Muscle of leg (tissue), 11 donors: ENCODE measurements around the gene FIG4. TPM values are rescaled to one million over a fixed set of nuclear protein-coding genes. Genes with fewer than 3 reads are reported as not detected.
A peak's percentile ranks its signal among the peaks of the same experiment; 100 is the strongest.
"Not testable (repeated sequence)": the region's sequence is repeated elsewhere in the genome, so short reads cannot be mapped to it uniquely, and the experiment has no call there.

Experiments used
- DNase-seq: peaks from one replicate; pipeline ENCODE4 v3.0.0; 2013
- H3K27ac ChIP-seq: one replicate; pipeline ENCODE4 v1.5.1; 2013; ENCODE audit warnings: mild to moderate bottlenecking, low read length, control low read depth
- H3K27me3 ChIP-seq: one replicate; pipeline ENCODE4 v1.6.1; 2013; ENCODE audit warnings: low read length; ENCODE audit not compliant: control insufficient read depth, insufficient read depth
- H3K36me3 ChIP-seq: one replicate; pipeline ENCODE4 v1.6.1; 2013; ENCODE audit warnings: low read length; ENCODE audit not compliant: control insufficient read depth, insufficient read depth
- H3K4me1 ChIP-seq: one replicate; pipeline ENCODE4 v1.6.1; 2013; ENCODE audit warnings: low read length; ENCODE audit not compliant: control insufficient read depth, insufficient read depth
- H3K4me3 ChIP-seq: one replicate; pipeline ENCODE4 v1.5.1; 2013; ENCODE audit warnings: low read length, control low read depth
- H3K9me3 ChIP-seq: replicated peaks from 2 replicates; pipeline ENCODE4 v1.6.1; 2013; ENCODE audit warnings: low read depth, low read length; ENCODE audit not compliant: control insufficient read depth
- WGBS: methylation state at CpG from one replicate; pipeline ENCODE4 v1.1.5; 2013; ENCODE audit warnings: missing lambda C conversion rate; ENCODE audit not compliant: insufficient coverage; 5-methylcytosine and 5-hydroxymethylcytosine counted together
- polyA plus RNA-seq, 8 donors: library from polyadenylated mRNA; unstranded; fragments of 120-200 nt; gene quantifications; one replicate each; pipeline versions ENCODE4 v1.2.1 to v1.2.3, GENCODE V29; 2013; ENCODE audit warnings: inconsistent platforms in 1 of 8, low replicate concordance in 1 of 8; ENCODE audit not compliant: insufficient read length in 8 of 8, insufficient read depth in 1 of 8
- total RNA-seq: library from RNA; stranded (reverse); fragments of 120-200 nt; gene quantifications from one replicate; pipeline ENCODE4 v1.2.4, GENCODE V29; 2013

FIG4 gene
- total and polyA plus RNA-seq, 9 donors: 7.1 to 12.1 (median 10.1) TPM

DNA sequence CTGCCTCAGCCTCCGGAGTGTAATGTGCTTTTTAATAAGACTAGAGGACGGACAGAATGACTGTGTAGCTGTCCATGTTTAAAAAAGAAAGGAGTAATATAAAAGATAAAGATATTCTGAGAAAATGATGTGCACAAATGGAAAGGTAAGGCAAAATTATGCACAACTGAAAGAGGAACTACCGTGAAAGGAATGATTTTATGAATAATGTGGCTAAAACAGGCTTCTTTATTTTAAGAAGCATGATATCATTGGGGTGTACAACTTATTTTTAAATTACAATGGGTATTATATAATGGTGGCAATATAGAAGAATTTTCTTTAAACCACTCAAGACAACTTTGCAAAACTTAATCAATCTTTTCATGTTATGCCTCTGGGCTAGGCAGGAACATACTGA, 78.1 kb downstream of the FIG4 start:
- Histone ChIP-seq H3K4me3 (no peak overlapping the region), H3K36me3 (peaks cover 6% of the 10 kb centered on the region), H3K27me3 (no peaks in the 10 kb centered on the region), H3K9me3 (no peaks in the 10 kb centered on the region), H3K4me1 (no peaks in the 10 kb centered on the region), H3K27ac (no peak overlapping the region)
- DNase-seq: no peak
- WGBS: 85% methylated on average over 2 of the region's 3 CpGs

- Histone ChIP-seq H3K9me3 (no peaks in the 10 kb centered on the region), H3K4me3 (no peak overlapping the region), H3K27ac (no peak overlapping the region), H3K36me3 (peaks cover 6% of the 10 kb centered on the region), H3K4me1 (no peaks in the 10 kb centered on the region), H3K27me3 (no peaks in the 10 kb centered on the region)
- DNase-seq: no peak
- no CpG with 5 or more reads among the region's 2 CpGs for WGBS
These were observed 79.0 kb downstream of the FIG4 start for GRCh38 chr6:109770047-109770446.

DNA sequence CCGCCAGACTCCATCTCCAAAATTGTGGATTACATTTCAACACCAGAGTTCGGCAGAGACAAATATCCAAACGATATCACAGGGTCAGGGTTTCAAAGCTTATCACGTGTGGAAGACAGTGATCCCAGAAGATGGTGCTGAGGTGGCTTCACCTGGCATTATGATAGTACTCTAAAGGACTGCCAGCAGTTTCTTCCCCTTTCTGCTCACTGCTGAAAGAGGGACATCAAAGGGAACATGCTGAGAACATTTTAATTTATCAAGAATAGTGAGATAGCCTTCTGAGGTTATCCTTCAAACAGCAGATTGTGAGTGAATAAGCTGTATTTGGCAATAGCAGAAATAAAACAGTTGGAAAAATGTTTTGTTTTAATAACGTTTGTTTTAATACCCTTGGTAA, 79.7 kb downstream of the FIG4 start:
- H3K27me3 ChIP-seq: no peaks in the 10 kb centered on the region
- H3K4me1 ChIP-seq: no peaks in the 10 kb centered on the region
- 100% methylated on average over 2 of the region's 5 CpGs for WGBS
- H3K9me3 ChIP-seq: no peaks in the 10 kb centered on the region
- H3K4me3 ChIP-seq: no peak overlapping the region
- no peak overlapping the region for H3K27ac ChIP-seq
- peaks cover 6% of the 10 kb centered on the region for H3K36me3 ChIP-seq
- DNase-seq: no peak

DNA sequence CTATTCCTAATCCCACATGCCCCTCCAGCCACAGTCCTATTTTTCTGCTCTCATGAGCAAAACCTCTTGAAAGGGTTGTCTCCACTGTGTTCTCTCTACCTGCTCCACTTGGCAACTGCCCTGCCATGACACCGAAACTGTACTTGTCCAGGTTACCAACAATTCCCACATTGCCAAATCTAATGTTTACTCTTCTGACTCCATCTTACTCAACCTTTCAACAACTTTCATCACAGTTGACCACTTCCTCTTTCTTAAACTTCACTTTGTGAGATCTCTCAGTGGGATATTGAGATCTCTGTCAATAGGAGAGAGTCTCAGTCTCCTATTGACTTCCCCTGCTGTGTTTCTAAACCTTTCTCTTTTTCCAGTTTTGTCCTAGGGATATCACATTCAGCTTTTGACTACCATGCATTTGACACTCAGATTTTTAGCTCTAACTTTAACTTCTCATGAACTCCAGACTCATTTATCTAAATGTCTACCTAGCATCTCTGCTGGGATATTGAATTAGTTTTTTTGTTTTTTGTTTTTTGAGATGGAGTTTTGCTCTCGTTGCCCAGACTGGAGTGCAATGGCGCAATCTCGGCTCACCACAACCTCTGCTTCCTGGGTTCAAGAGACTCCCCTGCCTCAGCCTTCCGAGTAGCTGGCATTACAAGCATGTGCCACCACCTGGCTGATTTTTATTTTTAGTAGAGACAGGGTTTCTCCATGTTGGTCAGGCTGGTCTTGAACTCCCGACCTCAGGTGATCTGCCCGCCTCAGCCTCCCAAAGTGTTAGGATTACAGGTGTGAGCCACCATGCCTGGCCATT, 81.1 kb downstream of the FIG4 start:
- not testable (repeated sequence) for H3K27me3 ChIP-seq, H3K36me3 ChIP-seq, H3K9me3 ChIP-seq, H3K27ac ChIP-seq, DNase-seq, H3K4me1 ChIP-seq, H3K4me3 ChIP-seq
- 89% methylated on average over 5 of the region's 7 CpGs for WGBS

DNA sequence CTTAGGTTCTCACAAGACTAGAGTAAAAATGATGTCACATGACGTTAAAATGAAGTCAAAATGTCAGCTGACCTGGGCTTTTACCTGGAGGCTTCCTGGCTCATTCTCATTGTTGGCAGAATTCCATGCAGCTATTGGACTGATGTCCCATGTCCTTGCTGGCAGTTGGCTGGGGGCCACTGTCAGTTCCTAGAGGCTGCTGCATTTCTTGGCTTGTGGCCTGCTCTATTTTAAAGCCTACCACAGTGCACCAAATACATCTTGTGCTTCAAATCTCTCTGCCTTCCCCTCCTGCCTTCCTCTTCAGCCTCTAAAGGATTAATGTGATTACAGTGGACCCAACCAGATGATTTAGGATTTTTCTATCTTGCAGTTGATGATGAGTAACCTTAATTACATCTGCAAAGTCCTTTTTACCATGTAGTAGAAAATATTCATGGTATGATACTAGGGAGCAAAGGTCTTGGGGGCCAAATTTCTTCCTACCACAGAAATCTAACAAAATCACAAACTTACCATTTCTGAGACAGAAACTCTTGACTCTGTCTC, 81.9 kb downstream of the FIG4 start:
- Histone ChIP-seq H3K27ac (no peak overlapping the region), H3K4me1 (no peaks in the 10 kb centered on the region), H3K4me3 (no peak overlapping the region), H3K27me3 (no peaks in the 10 kb centered on the region), H3K36me3 (peaks cover 6% of the 10 kb centered on the region), H3K9me3 (no peaks in the 10 kb centered on the region)
- 56% methylated on average over 1 of the region's 1 CpG for WGBS
- DNase-seq: no peak

DNA sequence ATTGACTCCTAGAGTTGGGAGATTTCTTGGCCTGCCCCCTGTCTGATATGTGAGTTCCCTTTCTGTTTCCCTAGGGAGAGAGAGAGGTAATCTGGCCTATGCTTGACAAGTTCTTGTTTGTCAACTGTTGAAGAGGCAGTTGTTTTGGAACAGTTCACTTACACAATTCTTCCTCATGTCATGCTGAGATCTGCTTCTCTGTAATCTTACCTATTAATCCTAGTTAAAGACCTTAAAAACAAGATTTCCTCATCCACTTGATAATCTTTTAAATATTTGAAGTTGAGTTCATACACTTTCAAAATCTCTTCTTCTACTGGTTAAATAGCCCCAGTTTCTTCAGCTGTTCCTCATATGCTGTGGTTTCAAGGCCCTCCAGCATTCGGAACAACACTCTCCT, 89.9 kb downstream of the FIG4 start:
- Histone ChIP-seq H3K36me3 (no peaks in the 10 kb centered on the region), H3K9me3 (no peaks in the 10 kb centered on the region), H3K4me3 (no peak overlapping the region), H3K4me1 (no peaks in the 10 kb centered on the region), H3K27ac (no peak overlapping the region), H3K27me3 (no peaks in the 10 kb centered on the region)
- WGBS: no CpG with 5 or more reads among the region's 1 CpG
- no peak for DNase-seq

- Histone ChIP-seq H3K27ac (no peak overlapping the region), H3K27me3 (no peaks in the 10 kb centered on the region), H3K4me1 (no peaks in the 10 kb centered on the region), H3K36me3 (peaks cover 4% of the 10 kb centered on the region), H3K9me3 (no peaks in the 10 kb centered on the region), H3K4me3 (no peak overlapping the region)
- WGBS: no CpG with 5 or more reads among the region's 2 CpGs
- no peak for DNase-seq
These were observed 91.4 kb downstream of the FIG4 start for GRCh38 chr6:109782491-109782999.

DNA sequence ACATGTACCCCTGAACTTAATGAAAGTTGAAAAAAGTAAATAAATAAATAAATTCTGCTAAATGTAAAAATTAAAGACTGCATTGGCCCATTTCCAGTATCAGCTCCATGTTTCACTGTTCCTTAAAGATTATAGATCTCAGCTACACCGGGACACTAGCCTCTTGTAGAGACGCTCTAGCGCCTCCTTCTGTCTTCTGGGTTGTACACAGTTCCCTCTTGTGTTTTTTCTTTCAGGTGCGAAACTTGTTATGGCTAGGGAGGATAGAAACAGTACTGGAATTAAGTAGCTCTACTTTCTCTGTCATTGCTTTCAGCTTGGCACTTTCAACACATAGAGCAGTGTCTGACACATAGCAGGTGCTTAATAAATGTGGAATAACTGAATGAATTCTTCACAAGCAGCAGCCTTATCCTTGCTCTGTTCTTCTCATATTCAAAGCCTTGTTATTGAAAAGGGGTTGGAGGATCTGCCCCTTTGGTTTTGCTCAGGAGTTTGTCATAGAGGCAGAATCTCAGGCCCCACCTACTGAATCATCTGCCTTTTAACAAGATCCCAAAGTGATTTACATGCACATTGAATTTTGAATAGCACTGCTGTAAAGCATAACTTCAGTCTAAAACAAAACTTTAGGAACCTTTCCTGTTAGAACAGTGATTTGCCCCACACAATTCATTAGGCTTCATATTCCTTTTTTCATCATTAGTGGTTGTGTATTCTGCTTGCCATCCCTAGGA, 92.3 kb downstream of the FIG4 start:
- H3K36me3 ChIP-seq: peaks cover 4% of the 10 kb centered on the region
- no CpG with 5 or more reads among the region's 4 CpGs for WGBS
- no peak overlapping the region for H3K4me3 ChIP-seq
- no peak overlapping the region for H3K27ac ChIP-seq
- no peak for DNase-seq
- H3K27me3 ChIP-seq: no peaks in the 10 kb centered on the region
- H3K9me3 ChIP-seq: no peaks in the 10 kb centered on the region
- H3K4me1 ChIP-seq: no peaks in the 10 kb centered on the region

GRCh38 chr6:109787312-109787711, 96.2 kb downstream of the FIG4 start:
- no peak overlapping the region for H3K27ac ChIP-seq
- H3K36me3 ChIP-seq: peaks cover 4% of the 10 kb centered on the region
- no peak overlapping the region for H3K4me3 ChIP-seq
- no CpG with 5 or more reads among the region's 2 CpGs for WGBS
- no peaks in the 10 kb centered on the region for H3K27me3 ChIP-seq
- H3K4me1 ChIP-seq: peaks cover 2% of the 10 kb centered on the region
- no peaks in the 10 kb centered on the region for H3K9me3 ChIP-seq
- no peak for DNase-seq

GRCh38 chr6:109788687-109789086, 97.6 kb downstream of the FIG4 start:
- peak; percentile 82 for DNase-seq
- Histone ChIP-seq H3K4me3 (no peak overlapping the region), H3K36me3 (peaks cover 4% of the 10 kb centered on the region), H3K27ac (no peak overlapping the region), H3K4me1 (peaks cover 2% of the 10 kb centered on the region), H3K27me3 (no peaks in the 10 kb centered on the region), H3K9me3 (no peaks in the 10 kb centered on the region)
- WGBS: 52% methylated on average over 2 of the region's 3 CpGs
